ENCODE data around the gene RPL22.

RPL22 gene

DNA sequence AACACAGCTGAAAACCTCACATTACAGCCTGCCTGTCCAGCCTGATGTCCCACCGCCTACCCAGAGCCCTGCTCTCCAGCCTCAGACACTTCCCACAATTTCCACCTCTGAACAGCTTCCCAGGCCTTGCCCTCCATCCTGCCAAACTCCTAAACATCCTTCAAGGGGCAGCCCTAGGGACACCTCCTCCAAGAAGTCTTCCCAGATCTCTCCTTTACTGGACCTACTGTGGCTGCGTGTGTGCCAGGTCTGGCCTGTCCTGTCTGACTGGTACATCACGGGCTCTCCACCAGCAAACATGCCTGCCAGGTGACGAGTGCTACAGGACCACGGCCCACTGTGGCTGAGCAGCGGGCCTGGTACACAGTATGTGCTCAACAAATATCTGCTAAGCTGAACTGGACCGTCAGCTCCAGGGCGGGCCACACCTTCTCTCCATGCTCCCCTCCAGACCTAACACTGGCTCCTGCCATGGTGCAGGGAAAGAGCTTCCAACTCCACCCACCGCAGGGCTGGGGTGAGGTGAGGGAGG, 48.0 kb downstream of the RPL22 start:
- no peak for DNase-seq

DNA sequence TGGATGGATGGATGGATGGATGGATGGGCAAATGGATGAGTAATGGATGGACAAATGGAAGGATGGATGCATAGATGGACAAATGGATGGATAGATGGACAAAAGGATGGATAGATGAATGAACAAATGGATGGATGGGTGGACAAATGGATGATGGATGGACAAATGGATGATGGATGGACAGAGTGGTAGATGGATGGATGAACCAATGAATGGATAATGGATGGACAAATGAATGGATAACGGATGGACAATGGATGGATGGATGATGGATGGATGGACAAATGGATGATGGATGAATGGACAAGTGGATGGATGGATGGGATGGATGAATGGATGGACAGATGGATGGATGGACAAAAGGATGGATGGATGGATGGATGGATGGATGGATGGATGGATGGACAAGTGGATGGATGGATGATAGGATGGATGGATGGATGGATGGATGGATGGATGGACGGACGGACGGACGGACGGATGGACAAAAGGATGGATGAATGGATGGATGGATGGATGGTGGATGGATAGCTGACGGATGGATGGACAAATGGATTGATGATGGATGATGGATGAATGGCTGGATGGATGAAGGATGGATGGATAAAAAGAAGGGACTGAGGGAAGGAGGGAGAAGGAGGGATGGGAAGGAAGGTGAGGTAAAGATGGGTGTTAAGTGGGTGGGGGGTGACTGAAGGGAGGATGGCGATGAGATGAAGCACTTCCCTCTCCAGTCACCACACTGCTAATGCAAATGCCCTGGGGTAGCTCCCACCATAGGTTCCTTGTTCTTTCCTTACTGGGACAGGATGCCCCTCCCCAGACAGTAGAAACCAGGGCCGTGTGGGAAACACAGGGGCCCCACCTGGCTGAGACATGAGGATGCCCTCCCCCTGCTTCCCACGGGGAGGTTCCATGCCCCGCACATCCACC, 49.1 kb downstream of the RPL22 start:
- no peak for DNase-seq

DNA sequence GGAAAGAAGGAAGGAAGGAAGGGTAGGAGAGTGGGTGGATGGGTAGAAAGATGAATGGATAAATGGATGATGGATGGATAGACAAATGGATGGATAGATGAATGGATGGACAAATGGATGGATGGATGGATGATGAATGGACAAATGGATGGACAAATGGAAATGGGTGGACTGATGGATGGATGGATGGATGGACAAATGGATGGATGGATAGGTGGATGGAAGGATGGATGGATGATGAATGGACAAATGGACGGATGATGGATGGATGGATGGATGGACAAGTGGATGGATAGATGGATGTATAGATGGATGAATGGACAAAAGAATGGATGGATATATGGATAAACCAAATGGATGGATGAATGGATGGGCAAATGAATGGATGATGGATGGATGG, 49.8 kb downstream of the RPL22 start:
- DNase-seq, result no peak

DNA sequence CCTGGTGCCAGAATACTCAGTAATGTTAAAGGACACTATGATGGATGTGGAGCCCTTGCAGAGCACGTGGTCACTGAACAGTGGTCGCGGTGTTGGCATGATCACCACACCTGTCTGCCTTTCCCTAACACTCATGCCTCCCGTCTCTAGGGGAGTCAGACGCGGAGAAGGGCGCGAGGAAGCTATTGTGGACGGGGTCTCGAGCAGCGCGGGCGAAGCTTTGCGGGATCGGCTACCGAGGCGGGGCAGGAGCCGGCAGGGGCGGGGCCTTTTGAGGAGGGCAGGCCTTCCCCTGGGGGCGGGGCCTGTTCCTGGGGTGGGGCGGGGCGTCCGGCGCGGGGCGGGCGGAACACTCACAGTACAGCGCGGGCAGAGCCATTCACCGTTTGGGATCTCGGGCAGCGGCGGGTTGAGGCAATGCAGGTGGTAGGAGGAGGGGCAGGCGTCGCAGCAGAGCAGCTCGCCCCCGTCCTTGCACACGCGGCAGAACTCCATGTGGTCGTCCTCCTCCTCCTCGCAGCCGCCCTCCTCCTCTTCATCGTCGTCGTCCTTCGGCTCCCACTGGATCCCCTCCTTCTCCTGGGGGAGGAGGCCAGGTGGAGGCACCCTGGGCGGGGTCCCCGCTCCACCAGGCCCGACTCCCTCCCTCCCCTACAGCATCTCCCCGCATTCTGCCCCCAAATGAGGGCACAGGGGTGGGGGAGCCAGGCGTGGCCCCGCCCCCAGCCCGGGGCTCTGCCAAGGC, 50.7 kb downstream of the RPL22 start:
- peak; percentile 50 for DNase-seq

DNA sequence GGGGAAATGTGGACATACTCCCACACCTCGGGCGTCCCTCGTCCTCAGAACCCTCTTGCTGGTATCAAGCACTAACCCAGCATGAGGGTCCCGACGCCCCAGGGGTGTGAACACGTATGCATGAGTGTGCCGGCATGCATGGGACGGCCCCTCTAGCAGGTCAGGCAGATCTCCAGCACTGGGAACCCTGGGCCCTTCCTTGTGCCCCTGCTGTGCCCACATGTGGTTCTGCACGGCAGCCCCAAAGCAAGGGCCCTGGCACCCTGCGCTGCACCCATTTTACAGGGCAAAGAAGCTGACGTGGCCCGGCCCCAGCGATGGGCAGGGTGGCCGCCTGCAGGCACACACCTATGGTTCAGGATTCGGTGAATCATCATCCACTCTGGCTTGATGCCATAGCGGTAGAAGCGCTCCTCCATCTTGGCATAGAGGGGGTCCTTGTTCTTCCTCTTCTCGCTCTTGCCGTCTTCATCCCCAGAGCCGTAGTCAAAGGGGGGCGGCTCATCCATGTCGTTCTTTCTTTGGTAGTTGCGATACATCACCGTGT, 53.5 kb downstream of the RPL22 start:
- no peak for DNase-seq

DNA sequence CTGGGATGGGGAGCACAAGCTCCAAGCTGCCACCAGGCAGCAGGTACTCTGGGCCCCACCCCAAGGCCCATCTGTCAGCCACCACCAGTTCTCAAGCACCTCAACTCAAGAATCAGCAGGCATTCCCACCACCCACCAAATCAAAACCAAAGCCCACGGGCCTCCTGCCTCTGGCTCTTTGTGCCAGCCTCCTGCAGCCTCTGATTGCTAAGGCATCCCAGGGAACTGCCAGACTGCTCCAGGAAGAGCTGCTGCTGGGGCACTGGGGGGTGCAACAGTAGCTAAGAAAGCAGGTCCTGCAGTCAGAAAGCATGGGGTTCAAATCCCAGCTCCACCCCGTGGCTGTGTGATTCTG, 54.0 kb downstream of the RPL22 start:
- DNase-seq, result no peak

DNA sequence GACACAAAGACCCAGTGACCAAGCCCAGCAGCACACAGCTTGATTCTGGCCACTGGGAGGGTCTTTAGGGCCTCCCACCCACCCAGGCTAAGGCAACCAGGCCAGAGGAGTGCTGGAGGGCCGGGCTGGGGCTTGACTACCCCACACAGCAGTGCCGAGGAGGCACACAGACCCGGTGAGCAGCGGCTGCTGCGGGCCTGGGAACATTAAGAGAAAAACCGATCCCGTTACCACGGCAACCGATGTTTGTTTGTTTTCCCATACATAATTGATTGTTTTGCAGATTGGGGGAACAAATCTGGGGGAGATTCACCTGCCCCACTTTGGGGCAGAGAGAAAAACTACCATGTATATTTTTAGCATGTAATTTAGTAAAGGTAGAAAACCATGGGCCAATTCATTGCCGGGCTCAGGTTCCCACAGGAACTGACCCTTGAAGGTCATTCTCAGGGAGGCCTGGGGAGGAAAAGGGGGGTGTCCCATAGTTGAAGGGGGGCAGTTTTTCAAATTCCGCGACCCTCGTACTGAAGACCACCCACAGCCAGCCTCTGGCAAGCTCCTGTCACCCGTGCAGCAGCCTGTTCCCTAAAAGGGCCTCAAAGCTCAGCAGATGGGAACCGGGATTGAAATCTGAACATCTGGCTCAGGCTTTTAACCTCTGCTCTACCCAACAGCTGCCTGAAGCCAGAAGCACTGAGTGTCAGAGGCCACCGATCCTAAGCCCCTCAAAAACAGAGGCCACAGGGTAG, 54.6 kb downstream of the RPL22 start:
- no peak for DNase-seq

DNA sequence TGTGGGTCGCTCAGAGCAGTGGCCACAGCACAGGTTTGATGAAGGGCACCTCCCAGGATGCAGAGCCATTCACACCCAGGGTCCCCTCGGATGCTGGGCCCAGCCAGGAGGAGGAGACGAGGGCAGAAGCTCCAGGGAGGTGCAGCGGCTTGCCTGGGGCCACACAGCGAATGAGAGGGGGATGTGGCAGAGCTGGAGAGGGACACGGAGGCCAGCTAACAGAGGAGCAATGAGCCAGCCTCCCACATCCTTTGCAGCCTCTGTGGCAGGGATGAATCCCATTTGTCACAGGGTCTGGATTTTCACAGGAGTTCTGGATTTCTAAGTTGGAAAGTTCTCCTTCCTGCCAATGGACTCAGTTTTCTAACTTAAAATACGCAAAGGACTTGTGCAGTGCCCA, 55.2 kb downstream of the RPL22 start:
- DNase-seq, result no peak

DNA sequence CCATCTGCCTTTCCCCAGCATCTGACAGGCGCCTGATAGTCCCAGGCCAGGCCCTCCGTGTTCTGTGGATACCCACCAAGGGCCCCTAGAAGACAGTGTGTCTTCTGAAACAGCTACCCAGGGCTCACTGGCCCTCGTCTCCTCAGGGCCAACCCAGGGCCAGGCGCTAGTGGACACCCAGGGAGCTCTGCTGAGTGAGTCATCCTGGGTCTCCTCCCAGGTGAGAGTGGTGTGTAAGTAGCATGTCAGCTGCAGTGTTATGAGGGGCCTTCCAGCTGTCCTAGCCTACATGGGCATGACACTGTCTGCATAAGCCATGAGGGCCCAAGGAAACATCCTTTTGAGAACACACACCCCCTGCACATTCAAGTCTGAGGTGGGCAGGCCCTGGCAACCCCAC, 56.0 kb downstream of the RPL22 start:
- DNase-seq, result no peak

DNA sequence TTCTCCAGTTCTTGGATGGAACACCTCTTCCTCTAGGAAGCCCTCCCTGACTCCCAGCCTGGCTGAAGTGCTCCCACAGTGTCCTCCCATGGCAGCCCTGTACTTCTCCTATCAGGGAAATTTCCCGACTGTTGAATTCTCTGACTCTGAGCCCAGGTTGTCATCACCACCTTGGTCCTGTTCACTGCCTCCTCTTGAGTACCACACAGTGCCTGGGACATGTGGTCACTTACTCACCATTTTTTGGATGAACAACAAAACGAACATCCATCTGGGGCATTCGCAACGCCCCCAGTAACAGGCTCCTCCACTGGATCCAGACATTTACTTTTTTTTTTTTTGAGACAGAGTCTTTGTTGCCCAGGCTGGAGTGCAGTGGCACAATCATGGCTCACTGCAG, 56.7 kb downstream of the RPL22 start:
- DNase-seq, result no peak

DNA sequence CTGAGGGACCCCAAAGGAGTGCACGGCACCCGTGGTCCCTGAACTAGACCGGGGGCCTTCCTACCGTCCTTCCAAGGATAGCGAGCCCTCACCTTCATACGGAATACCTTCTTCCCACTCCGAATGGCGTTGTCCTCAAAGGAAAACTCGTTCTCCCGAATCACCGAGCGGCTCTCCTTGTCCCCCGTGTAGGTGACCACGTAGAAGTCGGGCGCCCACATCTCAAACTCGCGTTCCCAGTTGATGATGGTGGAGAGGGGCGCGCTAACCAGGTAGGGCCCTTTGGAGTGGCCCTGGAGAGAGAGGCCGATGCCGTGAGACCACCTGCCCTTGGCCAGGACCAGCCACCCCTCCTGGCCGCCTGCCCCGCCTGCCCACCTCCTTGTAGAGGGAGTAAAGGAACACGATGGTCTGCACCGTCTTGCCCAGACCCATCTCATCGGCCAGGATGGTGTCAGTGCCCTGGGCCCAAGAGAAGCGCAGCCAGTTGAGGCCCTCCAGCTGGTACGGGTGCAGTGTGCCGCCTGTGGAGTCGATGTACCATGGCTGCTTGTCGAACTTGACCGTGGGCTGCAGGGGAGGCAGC, 57.3 kb downstream of the RPL22 start:
- DNase-seq, result no peak

DNA sequence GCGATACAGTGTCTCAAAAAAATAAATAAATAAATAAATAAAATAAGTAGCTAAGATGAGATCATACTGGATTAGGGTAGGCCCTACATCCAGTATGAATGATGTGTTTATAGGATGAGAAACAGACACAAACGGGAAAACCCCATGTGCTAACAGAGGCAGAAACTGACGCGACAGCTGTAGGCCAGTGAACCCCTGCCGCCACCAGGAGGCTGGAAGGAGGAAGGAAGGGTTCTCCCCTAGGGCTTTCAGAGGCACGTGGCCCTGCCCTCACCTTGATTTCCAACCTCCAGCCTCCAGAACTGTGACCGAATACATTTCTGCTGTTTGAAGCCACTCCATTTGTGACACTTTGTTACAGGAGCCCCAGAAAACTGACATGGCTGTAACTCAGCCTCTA, 57.8 kb downstream of the RPL22 start:
- no peak for DNase-seq

DNA sequence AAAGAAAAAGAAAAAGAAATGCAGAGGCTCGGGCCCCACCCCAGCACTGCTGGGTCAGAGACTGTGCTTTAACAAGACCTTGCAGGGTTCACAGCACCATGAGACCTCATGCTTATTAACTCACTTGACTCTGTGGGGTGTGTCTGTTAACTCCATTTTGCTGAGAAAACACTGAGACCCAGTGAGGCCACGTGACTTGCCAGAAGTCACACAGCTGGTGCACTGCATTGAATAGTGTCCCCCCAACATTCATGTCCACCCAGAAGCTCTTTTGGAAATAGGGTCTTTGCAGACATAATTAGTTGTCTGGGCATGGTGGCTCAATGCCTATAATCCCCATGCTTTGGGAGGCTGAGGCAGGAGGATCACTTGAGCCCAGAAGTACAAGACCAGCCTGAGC, 59.0 kb downstream of the RPL22 start:
- DNase-seq, result no peak

DNA sequence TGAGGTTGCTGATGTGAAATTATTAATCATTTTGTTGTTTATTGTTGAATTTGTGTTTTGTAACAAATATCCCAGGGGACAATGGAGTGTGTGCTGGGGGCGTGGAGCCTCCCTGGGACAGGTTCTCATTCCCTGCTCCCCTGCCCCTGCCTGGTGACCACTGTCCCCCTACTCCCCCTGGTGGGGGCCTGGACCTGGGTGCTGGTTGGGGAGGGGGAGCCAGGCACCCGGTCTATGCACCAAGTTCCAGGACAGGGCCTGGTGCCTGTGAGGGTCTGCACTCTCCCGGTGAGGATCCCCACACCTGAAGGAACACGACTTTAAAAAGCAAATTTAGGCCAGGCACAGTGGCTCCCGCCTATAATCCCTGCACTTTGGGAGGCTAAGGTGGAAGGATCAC, 61.6 kb downstream of the RPL22 start:
- DNase-seq, result no peak

DNA sequence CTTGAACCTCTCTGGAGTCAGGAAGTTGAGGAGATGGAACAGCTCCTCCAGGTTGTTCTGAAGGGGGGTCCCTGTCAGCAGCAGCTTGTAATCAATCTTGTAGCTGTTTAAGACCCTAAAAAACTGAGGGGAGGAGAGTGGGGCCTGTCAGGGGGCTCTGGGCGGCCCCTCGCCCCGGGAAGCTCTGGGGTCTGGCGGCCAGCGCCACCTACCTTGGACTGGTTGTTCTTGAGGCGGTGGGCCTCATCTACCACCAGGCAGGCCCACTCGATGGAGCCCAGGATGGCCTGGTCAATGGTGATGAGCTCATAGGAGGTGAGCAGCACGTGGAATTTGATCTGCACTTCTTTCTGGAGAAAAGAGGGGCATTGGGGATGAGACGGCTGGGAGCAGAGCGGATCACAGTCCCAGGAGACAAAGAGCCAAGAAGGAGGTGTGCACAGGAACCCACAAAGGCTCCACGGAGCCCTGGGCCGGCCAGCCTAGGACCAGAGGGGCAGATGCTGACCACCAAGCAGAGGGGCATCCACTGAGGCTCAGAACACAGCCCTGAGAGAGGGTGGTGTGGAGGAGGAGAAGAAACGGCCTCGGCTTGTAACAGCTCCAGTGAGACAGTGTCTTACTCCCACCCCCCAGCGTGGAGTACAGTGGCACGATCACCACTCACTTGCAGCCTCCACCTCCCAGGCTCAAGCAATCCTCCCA, 62.7 kb downstream of the RPL22 start:
- no peak for DNase-seq
